SK-N-SH (cell line): ENCODE data around the gene SHROOM3. TPM values are rescaled to one million over a fixed set of nuclear protein-coding genes. Genes with fewer than 3 reads are reported as not detected.

Experiments
- CTCF ChIA-PET: fragments of 300-600, 350-600 bp; formaldehyde crosslinking; extraction: SDS; loops from one replicate; lab custom pipeline; 2021; lab: Yijun Ruan, JAX
- POLR2A ChIA-PET: fragments of 350-600 bp; sonication (Branson Sonifier 250); formaldehyde crosslinking; extraction: SDS; loops from one replicate; lab custom pipeline; 2020; ENCODE audit warnings: antibody characterized with exemption, inconsistent platforms; lab: Yijun Ruan, JAX
- DNase-seq: peaks from one replicate; pipeline ENCODE4 v3.0.0; 2012
- H2AFZ ChIP-seq: fragments of 200-600 bp; sonication (generic); 2 replicates; pipeline ENCODE4 v1.8.1; 2016; ENCODE audit warnings: antibody characterized with exemption, mild to moderate bottlenecking, low read depth
- H3F3A ChIP-seq: fragments of 200-600 bp; sonication (generic); replicated peaks from 2 replicates; pipeline ENCODE3; 2016; ENCODE audit warnings: antibody characterized with exemption, mild to moderate bottlenecking; ENCODE audit not compliant: insufficient read depth
- H3K27ac ChIP-seq, 2 experiments: fragments of 200-500 bp in 1 of 2; fragments of 200-600 bp in 1 of 2; sonication (Bioruptor generic) in 1 of 2; sonication (generic), shearing (Covaris generic) in 1 of 2; 2 replicates each; pipeline versions ENCODE4 v1.5.1 to v1.6.1; 2014 to 2016; ENCODE audit warnings: low read depth in 2 of 2, inconsistent platforms in 1 of 2, low read length in 1 of 2, mild to moderate bottlenecking in 1 of 2, mixed read lengths in 1 of 2
- H3K27me3 ChIP-seq: fragments of 200-600 bp; sonication (generic), shearing (Covaris generic); 2 replicates; pipeline ENCODE4 v1.6.1; 2016; ENCODE audit warnings: mixed run types; ENCODE audit not compliant: insufficient read depth
- H3K36me3 ChIP-seq, 2 experiments: fragments of 200-500 bp in 1 of 2; fragments of 200-600 bp in 1 of 2; sonication (Bioruptor generic) in 1 of 2; sonication (generic) in 1 of 2; replicated peaks in 1 of 2; 2 replicates each; pipeline versions ENCODE3 to v1.5.1; 2014 to 2016; ENCODE audit warnings: low read length in 1 of 2, mild to moderate bottlenecking in 1 of 2; ENCODE audit not compliant: insufficient read depth in 2 of 2, control insufficient read depth in 1 of 2
- H3K4me1 ChIP-seq, 2 experiments: fragments of 200-500 bp in 1 of 2; fragments of 200-600 bp in 1 of 2; sonication (Bioruptor generic) in 1 of 2; sonication (generic), shearing (Covaris generic) in 1 of 2; 2 replicates each; pipeline versions ENCODE4 v1.5.1 to v1.6.1; 2014 to 2016; ENCODE audit warnings: low read depth in 1 of 2, low read length in 1 of 2, mixed run types in 1 of 2; ENCODE audit not compliant: insufficient read depth in 2 of 2, control insufficient read depth in 1 of 2
- H3K4me2 ChIP-seq: fragments of 200-600 bp; sonication (generic), shearing (Covaris generic); 2 replicates; pipeline ENCODE4 v1.6.1; 2017; ENCODE audit warnings: mixed run types
- H3K4me3 ChIP-seq, 2 experiments: fragments of 200-500 bp in 1 of 2; fragments of 200-600 bp in 1 of 2; sonication (Bioruptor generic) in 1 of 2; sonication (generic), shearing (Covaris generic) in 1 of 2; 2 replicates each; pipeline versions ENCODE4 v1.5.1 to v1.8.1; 2014 to 2016; ENCODE audit warnings: low read depth in 2 of 2, inconsistent platforms in 1 of 2, low read length in 1 of 2, mild to moderate bottlenecking in 1 of 2, mixed read lengths in 1 of 2, moderate library complexity in 1 of 2
- H3K79me2 ChIP-seq: fragments of 200-600 bp; sonication (generic); 2 replicates; pipeline ENCODE4 v1.8.1; 2017; ENCODE audit warnings: mild to moderate bottlenecking; ENCODE audit not compliant: insufficient read depth
- H3K9ac ChIP-seq: fragments of 200-600 bp; sonication (generic); 2 replicates; pipeline ENCODE4 v1.6.1; 2017; ENCODE audit warnings: mixed run types
- H3K9me2 ChIP-seq: fragments of 200-600 bp; sonication (generic); 2 replicates; pipeline ENCODE4 v1.6.1; 2017; ENCODE audit warnings: mixed run types
- H3K9me3 ChIP-seq: fragments of 200-600 bp; sonication (generic); 2 replicates; pipeline ENCODE4 v1.6.1; 2017; ENCODE audit warnings: mixed run types, mild to moderate bottlenecking, moderate library complexity
- H4K20me1 ChIP-seq: fragments of 200-600 bp; sonication (generic); 2 replicates; pipeline ENCODE4 v1.6.1; 2017; ENCODE audit warnings: mild to moderate bottlenecking, mixed run types; ENCODE audit not compliant: insufficient read depth
- CTCF ChIP-seq: fragments of 200-600 bp; sonication (generic); IDR thresholded peaks from 2 replicates; pipeline ENCODE4 v1.6.1; 2017; ENCODE audit warnings: antibody characterized with exemption, mild to moderate bottlenecking, moderate library complexity
- ELF1 ChIP-seq: IDR thresholded peaks from 2 replicates; pipeline ENCODE4 v1.4.0; 2012
- EP300 ChIP-seq, 2 experiments: IDR thresholded peaks; 2 replicates each; pipeline versions ENCODE4 v1.4.0 to v1.6.1; 2012; ENCODE audit warnings: borderline replicate concordance in 1 of 2, low read depth in 1 of 2, low read length in 1 of 2
- EZH2phosphoT487 ChIP-seq: fragments of 200-600 bp; sonication (generic); IDR thresholded peaks from 2 replicates; pipeline ENCODE4 v1.6.1; 2017; ENCODE audit warnings: low read depth, mixed run types, mild to moderate bottlenecking, antibody characterized with exemption, moderate library complexity, borderline replicate concordance
- FOSL2 ChIP-seq: IDR thresholded peaks from 2 replicates; pipeline ENCODE4 v1.4.0; 2012; ENCODE audit warnings: low read depth, mild to moderate bottlenecking, moderate library complexity, borderline replicate concordance
- FOXJ3 ChIP-seq: sonication (generic); formaldehyde crosslinking; IDR thresholded peaks from 2 replicates; pipeline ENCODE4 v1.5.1; 2020; ENCODE audit warnings: mild to moderate bottlenecking, missing genetic modification reagents
- FOXM1 ChIP-seq: IDR thresholded peaks from 2 replicates; pipeline ENCODE4 v1.4.0; 2012; ENCODE audit warnings: low read depth, mild to moderate bottlenecking
- GABPA ChIP-seq: IDR thresholded peaks from 2 replicates; pipeline ENCODE4 v1.4.0; 2012; ENCODE audit warnings: low read depth, mild to moderate bottlenecking
- JUND ChIP-seq: IDR thresholded peaks from 2 replicates; pipeline ENCODE4 v1.4.0; 2012
- MEF2A ChIP-seq: IDR thresholded peaks from 2 replicates; pipeline ENCODE4 v1.4.0; 2012; ENCODE audit warnings: low read depth, borderline replicate concordance
- NRF1 ChIP-seq: IDR thresholded peaks from 2 replicates; pipeline ENCODE4 v1.6.1; 2012; ENCODE audit warnings: low read depth, mild to moderate bottlenecking, low read length
- PBX3 ChIP-seq: IDR thresholded peaks from 2 replicates; pipeline ENCODE4; 2012
- RAD21 ChIP-seq: IDR thresholded peaks from 2 replicates; pipeline ENCODE4 v1.6.1; 2012; ENCODE audit warnings: mild to moderate bottlenecking, low read length
- RCOR1 ChIP-seq: fragments of 150-350 bp; IDR thresholded peaks from 2 replicates; pipeline ENCODE4 v1.6.1; 2017; ENCODE audit warnings: antibody characterized with exemption, low read length
- RXRA ChIP-seq: IDR thresholded peaks from 2 replicates; pipeline ENCODE4 v1.4.0; 2012; ENCODE audit warnings: low read depth, mild to moderate bottlenecking, borderline replicate concordance
- SMC3 ChIP-seq: IDR thresholded peaks from 2 replicates; pipeline ENCODE4 v1.6.1; 2012; ENCODE audit warnings: low read depth, low read length, improper control_type of control experiment
- TAF1 ChIP-seq: IDR thresholded peaks from 2 replicates; pipeline ENCODE4 v1.6.1; 2012; ENCODE audit warnings: low read depth, mild to moderate bottlenecking, low read length, moderate library complexity, borderline replicate concordance
- TCF12 ChIP-seq: IDR thresholded peaks from 2 replicates; pipeline ENCODE4 v1.4.0; 2012
- USF1 ChIP-seq: IDR thresholded peaks from 2 replicates; pipeline ENCODE4 v1.4.0; 2012; ENCODE audit warnings: low read depth, borderline replicate concordance
- YY1 ChIP-seq: IDR thresholded peaks from 2 replicates; pipeline ENCODE4 v1.4.0; 2012; ENCODE audit warnings: low read depth, mild to moderate bottlenecking
- WGBS: methylation state at CpG from one replicate; pipeline ENCODE4 v1.1.6; 2017; ENCODE audit warnings: low lambda C conversion rate; 5-methylcytosine and 5-hydroxymethylcytosine counted together
- polyA plus RNA-seq, 3 experiments: library from polyadenylated mRNA; depleted of rRNA; stranded (reverse); fragments of >200 nt; gene quantifications; 2 replicates each; pipeline ENCODE4 v1.2.3, GENCODE V29; 2012

The SHROOM3 gene
- polyA plus RNA-seq, 1 of the 3 experiments (the other 2 are of a cell fraction): 4.3 TPM

- peaks cover 3 to 7% of the 10 kb centered on the region in 2 experiments for H3K36me3 ChIP-seq
- no peaks in the 10 kb centered on the region for H4K20me1 ChIP-seq
- H3F3A ChIP-seq: peaks cover 3% of the 10 kb centered on the region
- peak overlapping the region; percentile 78 to 99; a peak in 3 of 4 replicates for H3K27ac ChIP-seq
- TF ChIP-seq EZH2phosphoT487 (no peak), JUND (no peak), FOXM1 (no peak), EP300 (IDR thresholded peaks at IDR 0.05; ENCODE audit: borderline replicate concordance in 1 of 2, low read depth in 1 of 2, low read length in 1 of 2) (no peak), RXRA (no peak), MEF2A (no peak), CTCF (no peak), TAF1 (no peak), YY1 (no peak), GABPA (no peak), FOSL2 (no peak), RAD21 (no peak), ELF1 (no peak), USF1 (no peak), PBX3 (no peak), TCF12 (no peak), FOXJ3 (CRISPR knock-in tag) (no peak), SMC3 (no peak), RCOR1 (no peak), NRF1 (no peak)
- no peaks in the 10 kb centered on the region for H3K27me3 ChIP-seq
- peaks cover 26 to 40% of the 10 kb centered on the region in 2 experiments for H3K4me1 ChIP-seq
- ChIA-PET CTCF (interaction anchor here (0.8 to 1.3 kb wide), 2 partner anchors 11 to 26 kb away, joined by 3 read pairs; no protein-coding TSS in a partner anchor), POLR2A (interaction anchor here (0.6 kb wide), 1 partner anchor 208 kb away, joined by 4 read pairs; no protein-coding TSS in a partner anchor)
- no peak overlapping the region for H2AFZ ChIP-seq
- H3K9me2 ChIP-seq: no peaks in the 10 kb centered on the region
- no peak for DNase-seq
- no peak overlapping the region for H3K9ac ChIP-seq
- H3K79me2 ChIP-seq: peaks cover 98% of the 10 kb centered on the region
- H3K4me3 ChIP-seq: peak overlapping the region in 1 of 2 experiments; percentile 79; a peak in 2 of 4 replicates
- H3K4me2 ChIP-seq: peak overlapping the region; percentile 92
- no peaks in the 10 kb centered on the region for H3K9me3 ChIP-seq
- 89% methylated on average over 5 of the region's 5 CpGs for WGBS
Measured at GRCh38 chr4:76691807-76692582, 257.0 kb downstream of the SHROOM3 start.
